HEK293T (cell line): ENCODE data around the gene ARHGAP26.

Experiments
- BHLHE40 ChIP-seq: fragments of 450-650 bp; IDR thresholded peaks from 2 replicates; pipeline ENCODE4 v1.6.1; 2016; ENCODE audit warnings: mild to moderate bottlenecking, moderate library complexity, borderline replicate concordance
- FOXK2 ChIP-seq: fragments of 450-650 bp; IDR thresholded peaks from 2 replicates; pipeline ENCODE4 v1.6.1; 2016; ENCODE audit warnings: mild to moderate bottlenecking

- TF ChIP-seq FOXK2: no peak
- no peak for TF ChIP-seq BHLHE40
Measured at GRCh38 chr5:143153332-143154119, 383.3 kb downstream of the ARHGAP26 start.
